Measurements from ENCODE around the gene LRP5.

Gene LRP5

GRCh38 chr11:68438658-68439259 is 126.4 kb downstream of the LRP5 start:
- H3K4me1 ChIP-seq (ENCODE audit: control insufficient read depth, insufficient read depth, low read length, poor library complexity, severe bottlenecking) = no peaks in the 10 kb centered on the region
- no peak for DNase-seq
- H3K27me3 ChIP-seq (replicated peaks; ENCODE audit: control insufficient read depth, insufficient read depth, low read length, poor library complexity, severe bottlenecking) = no peaks in the 10 kb centered on the region
- H3K36me3 ChIP-seq (ENCODE audit: control insufficient read depth, insufficient read depth, low read length) = no peaks in the 10 kb centered on the region
- H3K9me3 ChIP-seq (ENCODE audit: control insufficient read depth, low read length) = no peaks in the 10 kb centered on the region
- H3K27ac ChIP-seq (ENCODE audit: insufficient read depth, low read length, poor library complexity, severe bottlenecking) = no peak overlapping the region
- no peak overlapping the region for H3K4me3 ChIP-seq (ENCODE audit: insufficient read depth, low read depth, low read length, poor library complexity, severe bottlenecking)

- no peaks in the 10 kb centered on the region for H3K9me3 ChIP-seq (ENCODE audit: control insufficient read depth, low read length)
- H3K27ac ChIP-seq (ENCODE audit: insufficient read depth, low read length, poor library complexity, severe bottlenecking) = no peak overlapping the region
- H3K4me1 ChIP-seq (ENCODE audit: control insufficient read depth, insufficient read depth, low read length, poor library complexity, severe bottlenecking) = no peaks in the 10 kb centered on the region
- DNase-seq = no peak
- H3K4me3 ChIP-seq (ENCODE audit: insufficient read depth, low read depth, low read length, poor library complexity, severe bottlenecking) = no peak overlapping the region
- H3K36me3 ChIP-seq (ENCODE audit: control insufficient read depth, insufficient read depth, low read length) = no peaks in the 10 kb centered on the region
- H3K27me3 ChIP-seq (replicated peaks; ENCODE audit: control insufficient read depth, insufficient read depth, low read length, poor library complexity, severe bottlenecking) = no peaks in the 10 kb centered on the region
Measured at GRCh38 chr11:68439355-68440065, 127.1 kb downstream of the LRP5 start.

GRCh38 chr11:68440224-68440623 is 127.8 kb downstream of the LRP5 start:
- Histone ChIP-seq H3K27me3 (replicated peaks; ENCODE audit: control insufficient read depth, insufficient read depth, low read length, poor library complexity, severe bottlenecking) (no peaks in the 10 kb centered on the region), H3K4me3 (ENCODE audit: insufficient read depth, low read depth, low read length, poor library complexity, severe bottlenecking) (no peak overlapping the region), H3K36me3 (ENCODE audit: control insufficient read depth, insufficient read depth, low read length) (no peaks in the 10 kb centered on the region), H3K27ac (ENCODE audit: insufficient read depth, low read length, poor library complexity, severe bottlenecking) (no peak overlapping the region), H3K4me1 (ENCODE audit: control insufficient read depth, insufficient read depth, low read length, poor library complexity, severe bottlenecking) (no peaks in the 10 kb centered on the region), H3K9me3 (ENCODE audit: control insufficient read depth, low read length) (no peaks in the 10 kb centered on the region)
- DNase-seq = no peak

- Histone ChIP-seq H3K27ac (ENCODE audit: insufficient read depth, low read length, poor library complexity, severe bottlenecking) (no peak overlapping the region), H3K27me3 (replicated peaks; ENCODE audit: control insufficient read depth, insufficient read depth, low read length, poor library complexity, severe bottlenecking) (no peaks in the 10 kb centered on the region), H3K4me3 (ENCODE audit: insufficient read depth, low read depth, low read length, poor library complexity, severe bottlenecking) (no peak overlapping the region), H3K9me3 (ENCODE audit: control insufficient read depth, low read length) (no peaks in the 10 kb centered on the region), H3K4me1 (ENCODE audit: control insufficient read depth, insufficient read depth, low read length, poor library complexity, severe bottlenecking) (no peaks in the 10 kb centered on the region), H3K36me3 (ENCODE audit: control insufficient read depth, insufficient read depth, low read length) (no peaks in the 10 kb centered on the region)
- no peak for DNase-seq
Measured at GRCh38 chr11:68441466-68442230, 129.3 kb downstream of the LRP5 start.

GRCh38 chr11:68442433-68442832 is 130.0 kb downstream of the LRP5 start:
- no peak overlapping the region for H3K4me3 ChIP-seq (ENCODE audit: insufficient read depth, low read depth, low read length, poor library complexity, severe bottlenecking)
- H3K27me3 ChIP-seq (replicated peaks; ENCODE audit: control insufficient read depth, insufficient read depth, low read length, poor library complexity, severe bottlenecking) = no peaks in the 10 kb centered on the region
- DNase-seq = no peak
- H3K9me3 ChIP-seq (ENCODE audit: control insufficient read depth, low read length) = no peaks in the 10 kb centered on the region
- H3K27ac ChIP-seq (ENCODE audit: insufficient read depth, low read length, poor library complexity, severe bottlenecking) = no peak overlapping the region
- H3K36me3 ChIP-seq (ENCODE audit: control insufficient read depth, insufficient read depth, low read length) = no peaks in the 10 kb centered on the region
- H3K4me1 ChIP-seq (ENCODE audit: control insufficient read depth, insufficient read depth, low read length, poor library complexity, severe bottlenecking) = no peaks in the 10 kb centered on the region

- H3K27me3 ChIP-seq (replicated peaks; ENCODE audit: control insufficient read depth, insufficient read depth, low read length, poor library complexity, severe bottlenecking) = no peaks in the 10 kb centered on the region
- H3K36me3 ChIP-seq (ENCODE audit: control insufficient read depth, insufficient read depth, low read length) = no peaks in the 10 kb centered on the region
- H3K4me1 ChIP-seq (ENCODE audit: control insufficient read depth, insufficient read depth, low read length, poor library complexity, severe bottlenecking) = no peaks in the 10 kb centered on the region
- no peaks in the 10 kb centered on the region for H3K9me3 ChIP-seq (ENCODE audit: control insufficient read depth, low read length)
- H3K4me3 ChIP-seq (ENCODE audit: insufficient read depth, low read depth, low read length, poor library complexity, severe bottlenecking) = no peak overlapping the region
- DNase-seq = no peak
- no peak overlapping the region for H3K27ac ChIP-seq (ENCODE audit: insufficient read depth, low read length, poor library complexity, severe bottlenecking)
Measured at GRCh38 chr11:68444566-68444965, 132.2 kb downstream of the LRP5 start.

GRCh38 chr11:68445531-68446035 is 133.2 kb downstream of the LRP5 start:
- Histone ChIP-seq H3K9me3 (ENCODE audit: control insufficient read depth, low read length) (no peaks in the 10 kb centered on the region), H3K4me3 (ENCODE audit: insufficient read depth, low read depth, low read length, poor library complexity, severe bottlenecking) (no peak overlapping the region), H3K27me3 (replicated peaks; ENCODE audit: control insufficient read depth, insufficient read depth, low read length, poor library complexity, severe bottlenecking) (no peaks in the 10 kb centered on the region), H3K36me3 (ENCODE audit: control insufficient read depth, insufficient read depth, low read length) (no peaks in the 10 kb centered on the region), H3K27ac (ENCODE audit: insufficient read depth, low read length, poor library complexity, severe bottlenecking) (no peak overlapping the region), H3K4me1 (ENCODE audit: control insufficient read depth, insufficient read depth, low read length, poor library complexity, severe bottlenecking) (no peaks in the 10 kb centered on the region)
- DNase-seq = no peak

- no peak for DNase-seq
Measured at GRCh38 chr11:68446046-68446725, 133.8 kb downstream of the LRP5 start.

GRCh38 chr11:68447015-68447801 is 134.8 kb downstream of the LRP5 start:
- H3K4me3 ChIP-seq (ENCODE audit: insufficient read depth, low read depth, low read length, poor library complexity, severe bottlenecking) = no peak overlapping the region
- no peaks in the 10 kb centered on the region for H3K27me3 ChIP-seq (replicated peaks; ENCODE audit: control insufficient read depth, insufficient read depth, low read length, poor library complexity, severe bottlenecking)
- H3K9me3 ChIP-seq (ENCODE audit: control insufficient read depth, low read length) = no peaks in the 10 kb centered on the region
- DNase-seq = peak; percentile 40 to 64 (median 49)
- no peak overlapping the region for H3K27ac ChIP-seq (ENCODE audit: insufficient read depth, low read length, poor library complexity, severe bottlenecking)
- no peaks in the 10 kb centered on the region for H3K36me3 ChIP-seq (ENCODE audit: control insufficient read depth, insufficient read depth, low read length)
- H3K4me1 ChIP-seq (ENCODE audit: control insufficient read depth, insufficient read depth, low read length, poor library complexity, severe bottlenecking) = no peaks in the 10 kb centered on the region

More at GRCh38 chr11:68446046-68446725, 133.8 kb downstream of the LRP5 start:
- Histone ChIP-seq H3K27ac (ENCODE audit: insufficient read depth, low read length, poor library complexity, severe bottlenecking) (no peak overlapping the region), H3K4me3 (ENCODE audit: insufficient read depth, low read depth, low read length, poor library complexity, severe bottlenecking) (no peak overlapping the region), H3K9me3 (ENCODE audit: control insufficient read depth, low read length) (no peaks in the 10 kb centered on the region), H3K4me1 (ENCODE audit: control insufficient read depth, insufficient read depth, low read length, poor library complexity, severe bottlenecking) (no peaks in the 10 kb centered on the region), H3K36me3 (ENCODE audit: control insufficient read depth, insufficient read depth, low read length) (no peaks in the 10 kb centered on the region), H3K27me3 (replicated peaks; ENCODE audit: control insufficient read depth, insufficient read depth, low read length, poor library complexity, severe bottlenecking) (no peaks in the 10 kb centered on the region)

Data from effector memory CD4-positive, alpha-beta T cell (primary cell).